Choroid plexus epithelial cell (primary cell): ENCODE results near the gene NOX3.

Experiments used
- DNase-seq: peaks from one replicate; pipeline ENCODE4 v3.0.0-alpha.2; 2010; ENCODE audit warnings: low read depth
- H3K4me3 ChIP-seq: 2 replicates; pipeline ENCODE4 v1.5.1; 2011; ENCODE audit warnings: low read depth, mild to moderate bottlenecking, control low read depth, low read length, moderate library complexity
- CTCF ChIP-seq: conservative IDR thresholded peaks from 2 replicates; pipeline ENCODE4 v1.5.1; 2011; ENCODE audit warnings: low read depth, mild to moderate bottlenecking, control low read depth, inconsistent platforms, low read length, moderate library complexity

The NOX3 gene

GRCh38 chr6:155402656-155403304, 52.9 kb downstream of the NOX3 start:
- no peak for TF ChIP-seq CTCF
- no peak overlapping the region for H3K4me3 ChIP-seq
- no peak for DNase-seq

GRCh38 chr6:155400654-155400965, 55.0 kb downstream of the NOX3 start:
- no peak for DNase-seq
- H3K4me3 ChIP-seq = no peak overlapping the region
- no peak for TF ChIP-seq CTCF

- no peak for DNase-seq
- no peak overlapping the region for H3K4me3 ChIP-seq
- no peak for TF ChIP-seq CTCF
These were observed 55.6 kb downstream of the NOX3 start for GRCh38 chr6:155399745-155400653.

- DNase-seq = no peak
- H3K4me3 ChIP-seq = no peak overlapping the region
- TF ChIP-seq CTCF = no peak
These were observed 56.4 kb downstream of the NOX3 start for GRCh38 chr6:155399062-155399744.

- no peak for TF ChIP-seq CTCF
- H3K4me3 ChIP-seq = no peak overlapping the region
- DNase-seq = no peak
These were observed 57.0 kb downstream of the NOX3 start for GRCh38 chr6:155398701-155399061.

GRCh38 chr6:155398221-155398620, 57.4 kb downstream of the NOX3 start:
- no peak for DNase-seq
- H3K4me3 ChIP-seq = no peak overlapping the region
- TF ChIP-seq CTCF = no peak
